ENCODE data around the gene DTD1. TPM values are rescaled to one million over a fixed set of nuclear protein-coding genes. Genes with fewer than 3 reads are reported as not detected.
A peak's percentile ranks its signal among the peaks of the same experiment; 100 is the strongest.

Gene DTD1
- total RNA-seq, 1 experiment from 2014 or later: 48.0 TPM

DNA sequence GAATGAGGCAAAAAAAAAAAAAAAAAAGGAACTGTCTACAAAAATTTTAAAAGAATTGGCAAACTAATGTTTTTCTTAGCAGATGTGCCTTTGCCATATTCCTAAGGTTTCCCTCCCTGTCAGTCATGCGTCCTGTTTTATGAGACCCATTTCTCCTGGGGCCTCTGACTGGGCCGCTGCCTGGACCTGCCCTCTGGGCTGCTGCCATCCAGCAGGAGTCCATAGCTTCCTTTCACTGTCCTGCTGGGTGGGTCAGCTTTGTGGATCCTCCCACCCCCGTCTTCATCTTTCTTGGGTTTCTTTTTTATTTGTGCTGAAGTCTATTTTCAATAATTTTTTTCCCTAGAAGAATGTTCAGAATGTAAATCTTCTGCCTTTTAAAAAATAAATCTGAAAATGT is 114.9 kb downstream of the DTD1 start:
- no peak for DNase-seq (ENCODE audit: low spot score)

- DNase-seq (ENCODE audit: low spot score): no peak
Observed at GRCh38 chr20:18705490-18705889, 117.6 kb downstream of the DTD1 start.

GRCh38 chr20:18705910-18706309 is 118.1 kb downstream of the DTD1 start:
- DNase-seq (ENCODE audit: low spot score): no peak

DNA sequence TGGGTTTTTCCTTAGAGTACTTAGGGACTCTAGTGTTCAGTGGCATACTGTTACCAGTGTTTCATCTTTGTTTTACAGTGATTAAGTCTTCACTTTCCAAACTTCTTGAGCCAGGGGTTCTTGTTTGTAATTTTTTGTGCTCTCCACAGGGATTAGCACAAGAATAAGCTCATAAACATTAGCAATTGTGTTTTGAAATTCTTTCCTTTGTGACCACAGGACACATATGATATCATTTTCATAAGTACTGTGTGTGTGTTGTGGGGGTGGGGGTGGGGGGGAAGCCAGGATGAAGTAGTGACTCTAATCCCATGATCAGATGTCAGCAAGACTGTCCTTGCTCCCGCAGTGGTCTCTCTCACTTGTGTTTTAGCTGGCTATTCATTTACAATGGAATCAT is 124.3 kb downstream of the DTD1 start:
- no peak for DNase-seq (ENCODE audit: low spot score)

GRCh38 chr20:18712882-18713281 is 125.0 kb downstream of the DTD1 start:
- no peak for DNase-seq (ENCODE audit: low spot score)

DNA sequence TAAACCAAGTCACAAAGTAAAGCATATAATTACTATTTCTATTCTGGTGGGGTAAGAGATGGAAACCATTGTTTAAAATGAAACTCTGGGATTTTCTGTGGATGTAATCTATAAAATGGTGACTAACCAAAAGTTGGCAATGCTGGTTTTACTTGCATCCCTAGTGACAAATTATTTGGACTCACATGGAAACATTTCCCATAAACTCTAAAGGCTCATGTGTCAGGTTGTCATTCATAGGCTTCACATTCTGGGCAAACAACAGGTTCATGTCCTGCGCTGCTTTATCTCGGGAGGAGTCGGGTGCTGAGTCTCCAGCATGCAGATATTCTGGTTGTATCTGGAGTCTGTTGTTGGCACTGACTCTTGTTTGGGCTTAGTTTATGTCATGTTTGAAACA is 127.7 kb downstream of the DTD1 start:
- no peak for DNase-seq (ENCODE audit: low spot score)

DNA sequence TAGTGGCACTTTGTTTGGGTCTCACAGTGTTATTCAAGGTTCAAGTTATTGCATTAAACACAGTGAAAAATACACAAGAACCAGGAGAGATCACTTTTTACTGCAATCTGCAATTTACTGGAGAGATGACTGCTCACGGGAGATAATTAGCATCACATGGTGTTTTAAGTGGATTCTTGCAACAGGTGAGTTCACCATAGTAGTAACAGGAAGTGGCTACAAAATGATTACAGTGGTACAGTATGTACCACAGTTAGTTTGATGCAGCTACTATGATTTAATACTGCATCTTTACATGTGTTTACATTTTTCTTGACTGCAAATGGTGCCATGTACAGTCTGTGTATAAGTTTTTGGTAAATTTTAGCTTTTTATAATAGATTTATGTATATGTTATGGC is 129.2 kb downstream of the DTD1 start:
- DNase-seq (ENCODE audit: low spot score): no peak

GRCh38 chr20:18718129-18718528 is 130.3 kb downstream of the DTD1 start:
- peak; percentile 28 for DNase-seq (ENCODE audit: low spot score)

GRCh38 chr20:18719426-18719825 is 131.6 kb downstream of the DTD1 start:
- DNase-seq (ENCODE audit: low spot score): no peak

GRCh38 chr20:18721551-18722115 is 133.8 kb downstream of the DTD1 start:
- no peak for DNase-seq (ENCODE audit: low spot score)

DNA sequence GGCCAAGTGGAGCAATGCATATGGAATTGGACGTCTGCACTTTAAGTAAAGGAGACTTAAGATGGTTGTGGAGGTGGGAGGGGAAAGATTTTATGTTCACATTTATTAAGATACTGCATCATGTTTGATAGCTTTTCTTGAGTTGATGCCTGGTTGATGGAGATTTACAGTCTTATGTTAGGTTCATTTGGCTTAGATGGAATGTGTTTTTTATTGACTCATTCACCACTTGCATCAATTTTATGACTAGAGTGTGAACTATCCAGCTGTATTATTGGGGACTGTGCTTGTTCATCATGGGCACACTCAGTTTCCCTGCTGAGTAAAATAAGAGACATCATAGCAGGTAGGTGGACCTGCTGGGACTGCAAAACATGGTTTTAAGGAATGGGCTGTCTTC is 134.5 kb downstream of the DTD1 start:
- no peak for DNase-seq (ENCODE audit: low spot score)

- no peak for DNase-seq (ENCODE audit: low spot score)
Observed at GRCh38 chr20:18724077-18724476, 136.2 kb downstream of the DTD1 start.

DNA sequence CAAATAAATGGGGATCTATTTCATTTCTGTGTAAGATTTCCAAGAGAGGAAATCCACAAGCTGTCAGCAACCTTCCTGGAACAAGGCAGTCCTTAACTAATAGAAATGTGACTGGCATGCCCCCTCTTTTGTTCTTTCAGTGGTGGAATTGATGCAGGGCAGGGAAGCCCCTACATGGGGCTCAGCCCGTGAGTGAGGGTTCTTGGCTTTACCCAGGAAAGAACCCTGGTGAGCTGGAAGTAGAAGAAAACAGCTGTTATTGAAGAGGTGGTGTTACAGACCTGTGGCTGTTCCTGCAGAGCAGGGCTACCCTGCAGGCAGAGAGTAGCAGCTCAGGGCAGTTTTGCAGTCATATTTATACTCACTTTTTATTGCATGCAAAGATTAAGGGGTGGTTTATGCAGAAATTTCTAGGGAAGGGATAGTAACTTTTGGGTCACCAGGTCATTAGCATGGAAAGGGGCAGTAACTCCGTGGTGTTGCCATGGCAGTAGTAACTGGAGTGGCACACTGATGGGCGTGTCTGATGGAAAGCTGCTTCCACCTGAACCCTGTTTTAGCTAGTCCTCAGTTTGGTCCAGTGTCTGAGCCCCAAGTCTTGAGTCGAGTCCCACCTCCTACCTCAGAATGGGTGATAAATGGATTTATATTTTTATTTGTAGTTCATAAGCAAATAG is 137.1 kb downstream of the DTD1 start:
- no peak for DNase-seq (ENCODE audit: low spot score)

DNA sequence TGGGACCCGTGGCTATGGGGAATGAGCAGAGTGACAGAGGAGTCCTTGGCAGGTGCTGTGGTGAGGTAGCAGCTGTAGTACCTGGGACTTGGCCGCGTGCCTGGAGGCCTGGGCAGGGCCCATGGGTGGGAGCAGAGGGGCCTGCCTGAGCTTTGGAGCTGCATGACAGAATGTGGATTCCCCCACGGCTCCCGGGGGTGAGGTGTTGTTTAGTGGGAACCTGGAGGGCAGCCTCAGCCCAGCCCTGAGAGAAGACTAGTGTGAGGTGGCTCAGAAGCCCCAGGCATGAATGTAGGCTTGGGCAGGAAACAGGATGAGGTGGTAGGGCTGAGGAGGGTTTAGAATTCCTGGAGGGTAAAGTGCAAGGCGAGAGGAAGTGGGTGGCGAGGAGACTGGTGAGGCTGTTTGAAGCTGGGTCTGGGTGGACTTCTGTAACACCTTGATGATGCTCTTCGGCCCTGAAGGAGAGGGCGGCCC is 139.2 kb downstream of the DTD1 start:
- peak; percentile 80 for DNase-seq (ENCODE audit: low spot score)

GRCh38 chr20:18728165-18728869 is 140.5 kb downstream of the DTD1 start:
- DNase-seq (ENCODE audit: low spot score): no peak

DNA sequence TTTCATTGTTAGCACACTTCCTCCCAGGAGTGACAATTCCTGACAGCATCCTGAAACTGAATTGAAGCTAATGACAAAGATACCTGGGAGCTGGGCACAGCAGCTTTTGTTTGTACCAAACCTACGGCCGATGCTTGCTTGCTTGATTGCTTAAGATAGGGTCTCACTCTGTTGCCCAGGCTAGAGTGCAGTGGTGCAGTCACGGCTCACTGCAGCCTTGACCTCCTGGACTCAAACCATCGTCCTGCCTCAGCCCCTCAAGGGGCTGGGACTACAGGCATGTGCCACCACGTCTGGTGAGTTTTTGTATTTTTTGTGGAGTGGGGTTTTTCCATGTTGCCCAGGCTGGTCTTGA is 141.0 kb downstream of the DTD1 start:
- DNase-seq (ENCODE audit: low spot score): no peak

GRCh38 chr20:18729231-18729825 is 141.5 kb downstream of the DTD1 start:
- DNase-seq (ENCODE audit: low spot score): no peak

- DNase-seq (ENCODE audit: low spot score): no peak
Observed at GRCh38 chr20:18731940-18732339, 144.1 kb downstream of the DTD1 start.

GRCh38 chr20:18734525-18735189 is 146.8 kb downstream of the DTD1 start:
- no peak for DNase-seq (ENCODE audit: low spot score)

DNA sequence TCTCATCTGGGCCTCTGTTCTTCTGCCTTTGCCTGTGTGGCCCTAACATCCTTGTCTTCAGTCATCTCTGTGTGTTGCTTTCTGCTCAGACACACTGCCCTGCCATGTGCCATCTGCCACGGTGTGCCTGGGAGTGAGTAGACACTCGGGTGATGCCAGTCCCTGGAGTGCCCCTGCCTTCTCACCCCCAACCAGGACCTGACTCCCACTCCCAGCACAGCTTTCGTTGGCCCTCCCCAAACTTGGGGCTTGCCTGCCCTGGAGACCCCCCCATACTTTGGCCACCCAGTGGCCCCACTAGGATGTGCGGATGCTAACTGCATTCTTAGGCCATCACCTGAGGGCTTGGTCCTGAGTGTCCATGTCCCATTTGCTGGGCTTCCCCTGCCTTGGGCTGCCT is 149.3 kb downstream of the DTD1 start:
- no peak for DNase-seq (ENCODE audit: low spot score)

GRCh38 chr20:18738055-18738454 is 150.2 kb downstream of the DTD1 start:
- DNase-seq (ENCODE audit: low spot score): no peak

DNA sequence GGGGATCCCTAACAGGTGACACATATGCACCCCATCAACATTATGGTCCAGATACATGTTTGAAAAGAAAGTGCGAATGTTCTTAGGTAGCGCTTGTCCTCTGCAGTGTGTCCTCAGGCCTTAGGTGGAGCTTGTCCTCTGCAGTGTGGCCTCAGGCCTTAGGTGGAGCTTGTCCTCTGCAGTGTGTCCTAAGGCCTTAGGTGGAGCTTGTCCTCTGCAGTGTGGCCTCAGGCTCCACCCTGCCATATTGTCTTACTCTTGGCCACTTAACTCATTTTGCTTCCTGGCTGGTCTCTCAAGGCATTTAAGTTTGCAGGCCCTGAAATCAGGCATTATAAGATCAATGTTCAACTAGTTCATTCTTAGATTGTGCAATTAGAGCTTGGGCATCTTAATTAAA is 151.0 kb downstream of the DTD1 start:
- peak; percentile 10 for DNase-seq (ENCODE audit: low spot score)
